GM12801 (cell line): ENCODE measurements around the gene SLC18B1.
A peak's percentile ranks its signal among the peaks of the same experiment; 100 is the strongest.

Experiments used
- TF ChIP-seq, protein P1 (sequence below): IDR thresholded peaks from one replicate; pipeline ENCODE4 v1.5.1; 2011; ENCODE audit warnings: control low read depth; ENCODE audit not compliant: insufficient read length; ENCODE audit errors: extremely low read depth

SLC18B1 gene

DNA sequence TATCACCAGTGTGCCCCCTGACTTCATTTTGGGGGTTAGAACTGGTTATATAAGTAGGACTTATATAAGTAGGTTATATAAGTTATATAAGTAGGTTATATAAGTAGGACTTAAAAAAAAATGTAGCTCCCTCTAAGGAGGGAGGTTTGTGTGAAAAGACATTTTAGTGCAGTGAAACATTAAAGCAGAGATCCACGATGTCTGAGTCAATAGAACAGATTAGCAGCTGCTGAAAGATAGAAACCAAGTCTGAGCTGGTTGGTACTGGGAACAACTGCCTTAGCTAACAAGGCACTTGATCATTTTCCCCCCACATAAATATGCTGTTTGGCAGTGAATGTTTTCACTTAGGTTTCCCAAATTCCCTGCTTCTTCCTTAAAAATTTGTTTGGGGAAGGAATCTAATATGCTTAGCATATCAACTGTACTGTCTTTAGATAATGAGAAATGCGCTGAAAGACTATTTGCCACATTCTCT is 13.9 kb upstream of the SLC18B1 start:
- TF ChIP-seq, protein P1, sequence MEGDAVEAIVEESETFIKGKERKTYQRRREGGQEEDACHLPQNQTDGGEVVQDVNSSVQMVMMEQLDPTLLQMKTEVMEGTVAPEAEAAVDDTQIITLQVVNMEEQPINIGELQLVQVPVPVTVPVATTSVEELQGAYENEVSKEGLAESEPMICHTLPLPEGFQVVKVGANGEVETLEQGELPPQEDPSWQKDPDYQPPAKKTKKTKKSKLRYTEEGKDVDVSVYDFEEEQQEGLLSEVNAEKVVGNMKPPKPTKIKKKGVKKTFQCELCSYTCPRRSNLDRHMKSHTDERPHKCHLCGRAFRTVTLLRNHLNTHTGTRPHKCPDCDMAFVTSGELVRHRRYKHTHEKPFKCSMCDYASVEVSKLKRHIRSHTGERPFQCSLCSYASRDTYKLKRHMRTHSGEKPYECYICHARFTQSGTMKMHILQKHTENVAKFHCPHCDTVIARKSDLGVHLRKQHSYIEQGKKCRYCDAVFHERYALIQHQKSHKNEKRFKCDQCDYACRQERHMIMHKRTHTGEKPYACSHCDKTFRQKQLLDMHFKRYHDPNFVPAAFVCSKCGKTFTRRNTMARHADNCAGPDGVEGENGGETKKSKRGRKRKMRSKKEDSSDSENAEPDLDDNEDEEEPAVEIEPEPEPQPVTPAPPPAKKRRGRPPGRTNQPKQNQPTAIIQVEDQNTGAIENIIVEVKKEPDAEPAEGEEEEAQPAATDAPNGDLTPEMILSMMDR: no peak

DNA sequence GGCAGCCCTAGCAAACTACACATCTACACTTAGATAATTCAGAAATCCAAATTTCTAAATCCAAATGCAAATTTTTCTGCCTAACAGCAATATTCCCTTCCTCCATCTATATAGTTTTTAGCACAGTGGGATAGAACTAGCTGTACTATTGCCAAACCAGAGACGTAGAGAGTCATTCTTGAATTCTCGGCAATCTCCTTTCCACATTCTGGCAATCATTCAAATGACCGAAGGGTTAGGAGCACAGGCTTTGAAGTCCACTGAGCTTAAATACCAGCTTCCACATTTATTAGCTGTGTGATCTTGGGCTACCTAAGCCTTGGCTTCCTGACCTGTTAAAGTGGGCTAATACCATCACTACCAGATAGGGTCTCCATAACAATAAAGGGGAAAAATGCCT is 12.8 kb upstream of the SLC18B1 start:
- TF ChIP-seq, protein P1: no peak

DNA sequence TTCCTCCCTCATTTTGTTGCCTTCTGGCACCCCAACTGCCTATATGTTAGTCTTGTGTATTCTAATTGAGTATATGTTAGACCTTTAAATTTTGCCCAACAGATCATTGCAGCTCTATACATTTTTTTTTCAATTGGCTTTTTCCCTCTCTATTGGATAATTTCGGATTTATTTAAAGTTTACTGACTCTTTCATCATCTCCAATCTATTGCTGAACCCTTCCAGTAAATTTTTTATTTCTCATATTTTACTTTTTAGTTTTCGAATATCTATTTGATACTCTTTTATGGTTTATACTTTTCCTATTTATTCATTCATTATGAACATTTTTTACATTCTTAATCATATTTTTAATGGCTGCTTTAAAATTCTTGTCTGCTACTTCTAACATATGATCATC is 7.1 kb upstream of the SLC18B1 start:
- TF ChIP-seq, protein P1: no peak

DNA sequence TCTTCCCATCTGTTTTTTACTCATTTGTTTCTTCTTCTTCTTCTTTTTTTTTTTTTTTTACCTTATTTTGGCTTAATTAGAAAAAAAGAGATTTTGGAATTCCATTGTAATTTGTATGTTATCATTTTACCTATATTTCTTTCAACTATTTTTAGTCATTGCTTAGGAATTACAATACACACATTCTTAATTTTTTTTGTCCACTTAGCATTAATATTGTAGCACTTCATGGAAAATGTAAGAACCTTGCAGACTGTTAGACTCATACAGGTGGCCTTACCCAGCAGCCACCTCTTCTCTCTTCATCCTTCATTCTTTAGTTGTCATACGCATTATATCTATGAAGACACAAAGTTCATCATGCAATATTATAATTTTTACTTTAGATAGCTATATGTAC is 5.8 kb upstream of the SLC18B1 start:
- TF ChIP-seq, protein P1: no peak

DNA sequence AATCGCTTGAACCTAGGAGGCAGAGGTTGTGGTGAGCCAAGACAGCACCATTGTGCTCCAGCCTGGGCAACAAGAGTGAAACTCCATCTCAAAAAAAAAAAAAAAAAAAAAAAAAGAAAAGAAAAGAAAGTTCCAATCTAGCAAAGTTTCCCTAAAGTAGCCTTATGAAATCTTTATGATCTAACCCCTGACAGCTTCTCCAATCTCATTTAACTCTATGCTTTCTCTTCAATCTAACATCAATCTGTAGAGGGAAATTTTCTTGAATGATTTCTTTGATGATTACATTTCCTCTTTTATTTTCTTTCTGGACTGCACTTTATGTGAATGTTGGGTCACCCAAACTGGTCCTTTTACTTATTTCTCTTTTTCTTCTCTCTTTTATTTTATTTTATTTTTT is 2.2 kb upstream of the SLC18B1 start:
- TF ChIP-seq, protein P1: no peak

DNA sequence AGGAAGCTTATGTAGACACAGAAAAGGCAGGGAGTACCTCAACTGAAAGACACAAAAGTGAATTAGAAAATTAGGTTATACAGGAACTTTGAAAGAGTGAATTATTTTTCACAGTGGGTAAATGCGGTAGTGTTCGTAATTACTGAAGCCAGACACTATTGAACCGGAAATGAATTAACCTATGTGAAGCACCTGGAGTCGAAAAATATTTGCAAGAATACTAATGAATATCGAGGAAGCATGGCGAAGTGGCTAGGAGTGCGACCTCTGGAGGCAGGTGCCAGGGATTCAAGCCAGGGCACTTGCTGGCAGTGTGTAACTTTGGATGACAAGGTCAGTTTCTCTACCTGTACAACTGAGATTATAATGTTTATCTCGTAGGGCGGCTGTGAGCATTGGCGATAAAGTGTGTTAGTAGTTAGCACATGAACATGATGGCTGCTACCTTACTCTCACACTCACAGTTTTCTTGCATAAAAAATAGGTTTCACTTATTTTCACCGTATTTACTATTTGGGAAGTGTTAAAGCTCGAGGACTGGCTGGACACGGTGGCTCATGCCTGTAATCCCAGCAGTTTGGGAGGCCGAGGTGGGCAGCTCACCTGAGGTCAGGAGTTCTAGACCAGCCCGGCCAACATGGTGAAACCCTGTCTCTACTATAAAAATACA is 567 bp upstream of the SLC18B1 start:
- TF ChIP-seq, protein P1: peak; percentile 70

DNA sequence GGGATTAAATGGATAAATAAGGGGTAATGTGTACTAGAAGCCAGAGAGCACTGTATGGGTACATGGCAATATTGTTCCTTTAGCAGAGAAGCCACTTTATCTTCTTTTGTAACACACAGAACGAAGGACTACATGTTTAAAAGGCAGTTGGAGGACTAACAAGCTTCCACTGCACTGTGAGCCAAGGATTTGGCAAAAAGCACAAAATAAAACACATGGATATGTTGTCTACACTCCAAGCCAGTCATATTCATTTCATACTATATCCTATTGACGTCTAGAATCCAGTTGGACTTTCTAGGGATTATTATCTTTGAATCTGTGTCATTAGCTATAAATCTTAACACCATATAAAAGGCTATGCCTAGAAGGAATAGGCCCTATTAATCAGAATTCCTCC is 3.0 kb downstream of the SLC18B1 start:
- TF ChIP-seq, protein P1: no peak
